Nephron (organoid): Measurements from ENCODE around the gene WDR72.
"Not testable (repeated sequence)": the region's sequence is repeated elsewhere in the genome, so short reads cannot be mapped to it uniquely, and the experiment has no call there.

Experiments used
- H3K27ac Mint-ChIP-seq, 3 experiments: 2 replicates each; pipeline ENCODE4 v1.8.0; 2020; ENCODE audit warnings: mixed read lengths in 3 of 3, mild to moderate bottlenecking in 2 of 3, moderate library complexity in 1 of 3
- H3K27me3 Mint-ChIP-seq: 2 replicates; pipeline ENCODE4 v1.8.0; 2021; ENCODE audit warnings: low read depth, mild to moderate bottlenecking, moderate library complexity, mixed read lengths
- H3K36me3 Mint-ChIP-seq: 2 replicates; pipeline ENCODE4 v1.8.0; 2020; ENCODE audit warnings: low read depth, mixed read lengths
- H3K4me1 Mint-ChIP-seq: 2 replicates; pipeline ENCODE4 v1.8.0; 2020; ENCODE audit warnings: mixed read lengths
- H3K4me3 Mint-ChIP-seq, 3 experiments: 2 replicates each; pipeline ENCODE4 v1.8.0; 2020; ENCODE audit warnings: mild to moderate bottlenecking in 3 of 3, mixed read lengths in 3 of 3, moderate library complexity in 2 of 3
- H3K9me3 Mint-ChIP-seq: 2 replicates; pipeline ENCODE4 v1.8.0; 2020; ENCODE audit warnings: mixed read lengths
- TF ChIP-seq, protein P1 (sequence below), 3 experiments: fragments of 200-600 bp; sonication (generic); IDR thresholded peaks; one replicate each; pipeline ENCODE4 v1.5.0; 2021; ENCODE audit warnings: antibody characterized with exemption in 3 of 3; ENCODE audit not compliant: unreplicated experiment in 3 of 3

WDR72 gene

DNA sequence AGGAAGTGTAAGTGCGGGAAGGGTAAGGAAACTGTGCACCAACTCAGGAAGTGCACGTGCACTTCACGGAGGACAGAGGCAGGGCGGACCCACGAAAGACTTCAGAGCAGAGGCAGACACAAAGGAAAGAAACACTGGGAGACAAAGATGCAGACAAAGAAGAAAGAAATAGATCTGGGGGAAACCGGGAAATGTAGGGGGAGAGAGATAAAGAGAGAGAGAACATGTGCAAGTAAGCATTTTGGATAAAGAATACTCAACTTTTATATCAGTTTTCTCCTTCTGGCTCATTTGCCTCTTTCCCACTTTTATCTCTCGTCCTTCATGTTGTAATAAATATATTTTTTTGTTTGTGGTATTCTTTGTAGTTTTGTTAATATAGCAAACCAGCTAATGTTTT, 204.2 kb downstream of the WDR72 start:
- Mint-ChIP-seq H3K27me3 (no peaks in the 10 kb centered on the region), H3K27ac (no peak overlapping the region)

DNA sequence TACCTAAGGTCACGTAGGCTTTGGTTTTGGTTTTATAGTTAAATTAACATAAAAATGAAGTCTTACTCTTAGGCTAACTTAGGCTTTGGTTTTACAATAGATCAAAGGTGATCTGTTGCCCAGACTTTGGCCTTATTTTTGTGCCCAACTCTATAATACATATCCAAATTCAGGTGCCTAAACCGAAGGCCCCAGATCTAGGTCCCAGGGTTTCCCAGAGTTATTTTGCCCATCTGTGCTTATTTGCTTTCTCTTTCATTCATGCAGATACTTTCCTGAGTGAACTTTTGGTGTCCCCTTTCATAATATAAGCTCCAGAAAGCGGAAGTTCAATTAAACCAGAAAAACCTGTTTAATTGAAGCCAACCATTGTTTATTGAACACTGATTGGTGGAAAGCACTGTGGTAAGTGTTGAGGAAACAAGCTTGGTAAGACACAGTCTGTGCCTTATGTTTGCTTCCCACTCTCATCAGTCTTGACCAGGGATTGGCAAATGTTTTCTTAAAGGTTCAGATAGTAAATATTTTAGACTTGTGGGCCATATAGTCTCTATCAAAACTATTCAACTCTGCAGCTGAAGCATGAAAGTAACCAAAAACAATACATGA, 209.7 kb downstream of the WDR72 start:
- H3K36me3 Mint-ChIP-seq: peaks cover 7% of the 10 kb centered on the region

More for the DNA sequence above, 204.2 kb downstream of the WDR72 start:
- peaks cover 13% of the 10 kb centered on the region for H3K4me1 Mint-ChIP-seq
- no peak overlapping the region for H3K4me3 Mint-ChIP-seq
- TF ChIP-seq, protein P1, sequence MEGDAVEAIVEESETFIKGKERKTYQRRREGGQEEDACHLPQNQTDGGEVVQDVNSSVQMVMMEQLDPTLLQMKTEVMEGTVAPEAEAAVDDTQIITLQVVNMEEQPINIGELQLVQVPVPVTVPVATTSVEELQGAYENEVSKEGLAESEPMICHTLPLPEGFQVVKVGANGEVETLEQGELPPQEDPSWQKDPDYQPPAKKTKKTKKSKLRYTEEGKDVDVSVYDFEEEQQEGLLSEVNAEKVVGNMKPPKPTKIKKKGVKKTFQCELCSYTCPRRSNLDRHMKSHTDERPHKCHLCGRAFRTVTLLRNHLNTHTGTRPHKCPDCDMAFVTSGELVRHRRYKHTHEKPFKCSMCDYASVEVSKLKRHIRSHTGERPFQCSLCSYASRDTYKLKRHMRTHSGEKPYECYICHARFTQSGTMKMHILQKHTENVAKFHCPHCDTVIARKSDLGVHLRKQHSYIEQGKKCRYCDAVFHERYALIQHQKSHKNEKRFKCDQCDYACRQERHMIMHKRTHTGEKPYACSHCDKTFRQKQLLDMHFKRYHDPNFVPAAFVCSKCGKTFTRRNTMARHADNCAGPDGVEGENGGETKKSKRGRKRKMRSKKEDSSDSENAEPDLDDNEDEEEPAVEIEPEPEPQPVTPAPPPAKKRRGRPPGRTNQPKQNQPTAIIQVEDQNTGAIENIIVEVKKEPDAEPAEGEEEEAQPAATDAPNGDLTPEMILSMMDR (IDR thresholded peaks at IDR 0.05; ENCODE audit: unreplicated experiment in 3 of 3): no peak
- H3K9me3 Mint-ChIP-seq: no peaks in the 10 kb centered on the region
- no peaks in the 10 kb centered on the region for H3K36me3 Mint-ChIP-seq

DNA sequence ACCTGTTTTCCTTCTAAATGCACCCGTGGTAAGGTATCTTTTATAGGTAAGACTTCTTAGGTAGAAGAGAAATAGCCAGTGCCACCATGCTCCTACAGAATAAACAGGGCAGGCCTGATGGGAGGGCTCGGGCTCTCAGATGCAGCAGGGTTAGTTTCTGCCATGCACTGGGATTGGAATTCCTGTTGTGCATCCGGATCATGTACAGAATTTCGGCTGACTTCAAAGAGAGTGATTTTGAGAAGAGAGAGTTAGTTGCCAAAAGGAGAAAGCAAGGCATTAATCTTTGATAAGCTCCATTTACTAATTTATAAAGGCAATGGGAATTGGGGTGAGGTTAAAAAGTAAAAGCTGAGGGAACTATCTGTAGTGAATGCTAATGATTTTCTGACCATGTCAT, 211.2 kb downstream of the WDR72 start:
- TF ChIP-seq, protein P1 (IDR thresholded peaks at IDR 0.05; ENCODE audit: unreplicated experiment in 3 of 3): no peak
- Mint-ChIP-seq H3K9me3 (peaks cover 4% of the 10 kb centered on the region), H3K4me3 (no peak overlapping the region), H3K27ac (no peak overlapping the region), H3K27me3 (no peaks in the 10 kb centered on the region), H3K36me3 (peaks cover 7% of the 10 kb centered on the region), H3K4me1 (no peaks in the 10 kb centered on the region)

More for the DNA sequence above, 209.7 kb downstream of the WDR72 start:
- Mint-ChIP-seq H3K27ac (no peak overlapping the region), H3K4me1 (no peaks in the 10 kb centered on the region), H3K9me3 (no peaks in the 10 kb centered on the region), H3K4me3 (no peak overlapping the region), H3K27me3 (no peaks in the 10 kb centered on the region)
- TF ChIP-seq, protein P1 (IDR thresholded peaks at IDR 0.05; ENCODE audit: unreplicated experiment in 3 of 3): no peak

DNA sequence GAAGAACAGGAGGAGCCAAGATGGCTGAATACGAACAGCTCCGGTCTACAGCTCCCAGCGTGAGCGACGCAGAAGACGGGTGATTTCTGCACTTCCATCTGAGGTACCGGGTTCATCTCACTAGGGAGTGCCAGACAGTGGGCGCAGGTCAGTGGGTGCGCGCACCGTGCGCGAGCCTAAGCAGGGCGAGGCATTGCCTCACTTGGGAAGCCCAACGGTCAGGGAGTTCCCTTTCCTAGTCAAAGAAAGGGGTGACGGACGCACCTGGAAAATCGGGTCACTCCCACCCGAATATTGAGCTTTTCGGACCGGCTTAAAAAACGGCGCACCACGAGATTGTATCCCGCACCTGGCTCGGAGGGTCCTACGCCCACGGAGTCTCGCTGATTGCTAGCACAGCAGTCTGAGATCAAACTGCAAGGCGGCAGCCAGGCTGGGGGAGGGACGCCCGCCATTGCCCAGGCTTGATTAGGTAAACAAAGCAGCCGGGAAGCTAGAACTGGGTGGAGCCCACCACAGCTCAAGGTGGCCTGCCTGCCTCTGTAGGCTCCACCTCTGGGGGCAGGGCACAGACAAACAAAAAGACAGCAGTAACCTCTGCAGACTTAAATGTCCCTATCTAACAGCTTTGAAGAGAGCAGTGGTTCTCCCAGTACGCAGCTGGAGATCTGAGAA, 218.7 kb downstream of the WDR72 start:
- H3K36me3 Mint-ChIP-seq, H3K27me3 Mint-ChIP-seq, H3K4me3 Mint-ChIP-seq, H3K27ac Mint-ChIP-seq: not testable (repeated sequence)
- Mint-ChIP-seq H3K4me1 (peaks cover 10% of the 10 kb centered on the region), H3K9me3 (peaks cover 11% of the 10 kb centered on the region)

DNA sequence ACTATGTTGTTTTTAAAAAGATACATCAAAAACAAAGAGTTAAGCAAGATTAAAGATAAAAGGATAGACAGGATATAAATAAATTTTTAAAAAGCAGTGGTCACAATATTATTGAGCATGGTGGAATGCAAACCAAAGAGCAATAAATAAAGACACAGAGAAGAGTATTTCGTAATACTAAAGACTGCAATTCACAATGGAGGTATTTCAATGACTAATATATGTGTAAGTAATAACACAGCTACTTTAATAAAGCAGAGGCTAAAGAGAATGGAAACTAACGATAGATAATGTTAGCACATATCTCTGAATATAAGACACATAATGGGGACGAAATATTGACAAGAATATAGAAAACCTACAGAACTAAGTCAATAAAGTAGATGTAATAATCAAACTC, 219.6 kb downstream of the WDR72 start:
- H3K9me3 Mint-ChIP-seq: peaks cover 11% of the 10 kb centered on the region
- peaks cover 15% of the 10 kb centered on the region for H3K4me1 Mint-ChIP-seq
- peaks cover 3% of the 10 kb centered on the region for H3K27me3 Mint-ChIP-seq
- no peak overlapping the region for H3K4me3 Mint-ChIP-seq
- TF ChIP-seq, protein P1 (IDR thresholded peaks at IDR 0.05; ENCODE audit: unreplicated experiment in 3 of 3): no peak
- H3K27ac Mint-ChIP-seq: no peak overlapping the region
- peaks cover 6% of the 10 kb centered on the region for H3K36me3 Mint-ChIP-seq

DNA sequence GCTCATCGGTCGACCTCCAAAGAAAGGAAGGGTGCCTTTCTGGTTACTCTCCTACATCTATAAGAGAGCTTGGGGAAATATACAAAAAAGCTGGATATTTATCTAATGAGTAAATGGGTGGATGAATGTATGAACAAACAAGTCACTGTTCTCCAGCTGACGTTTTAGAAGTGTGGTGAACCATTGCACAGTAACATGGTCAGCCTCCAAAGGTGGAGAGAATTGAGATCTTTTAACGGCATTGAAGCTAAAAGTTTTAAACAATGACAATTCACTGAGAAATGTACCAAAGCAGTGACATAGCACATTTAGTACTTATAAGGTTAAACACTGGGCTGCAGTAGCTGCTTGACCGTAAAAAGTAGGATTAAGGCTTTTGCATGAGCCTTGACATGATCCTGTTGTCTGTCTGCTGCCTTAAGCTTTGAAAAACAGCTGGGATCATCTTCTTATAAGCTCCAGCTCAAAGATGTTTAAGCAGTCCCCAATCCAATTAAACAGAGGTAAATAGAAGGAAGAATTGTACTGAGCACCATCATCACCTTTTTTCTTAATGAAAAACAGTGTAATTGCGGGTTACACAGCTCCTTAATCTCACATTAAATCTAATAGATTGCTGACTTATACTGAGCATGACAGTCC, 222.9 kb downstream of the WDR72 start:
- Mint-ChIP-seq H3K4me3 (no peak overlapping the region), H3K9me3 (peaks cover 7% of the 10 kb centered on the region), H3K4me1 (peaks cover 15% of the 10 kb centered on the region), H3K27ac (no peak overlapping the region), H3K27me3 (peaks cover 3% of the 10 kb centered on the region), H3K36me3 (peaks cover 6% of the 10 kb centered on the region)
- TF ChIP-seq, protein P1 (IDR thresholded peaks at IDR 0.05; ENCODE audit: unreplicated experiment in 3 of 3): no peak
